ENCODE data around the gene CNTN6. TPM values are rescaled to one million over a fixed set of nuclear protein-coding genes. Genes with fewer than 3 reads are reported as not detected.

The CNTN6 gene
- total and polyA plus RNA-seq, 12 donors = 2.4 to 14.9 (median 8.6) TPM

DNA sequence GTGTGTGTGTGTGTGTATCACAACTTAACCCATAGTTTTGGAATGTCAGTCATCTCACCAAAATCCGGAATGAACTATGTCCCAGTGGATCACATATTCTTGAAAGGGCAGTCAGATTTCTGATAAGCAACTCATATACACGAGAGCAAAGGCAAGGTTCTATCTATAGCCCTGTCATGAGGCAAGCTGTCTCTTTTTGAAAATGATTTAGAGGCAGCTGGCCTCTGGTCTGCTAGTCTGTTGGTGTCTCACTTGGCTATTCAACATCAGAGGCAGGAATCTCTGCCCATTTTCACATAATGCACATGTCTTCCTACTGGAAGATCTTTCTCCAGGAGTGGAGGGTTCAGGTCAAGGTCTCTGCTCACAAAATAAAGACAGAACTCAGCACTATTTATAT, 79.8 kb downstream of the CNTN6 start:
- no peaks in the 10 kb centered on the region for H3K27me3 ChIP-seq
- 14 to 20% (median 18%) methylated on average over 2 of the region's 2 CpGs for WGBS, 4 donors
- peak in 6 of 7 donors; percentile 21 to 62 (median 36) for DNase-seq
- H3K4me1 ChIP-seq (replicated peaks in 1 of 2) = peaks cover 0 to 6% of the 10 kb centered on the region in 2 donors
- no peaks in the 10 kb centered on the region for H3K9me3 ChIP-seq (replicated peaks in 1 of 3)
- no peaks in the 10 kb centered on the region for H3K36me3 ChIP-seq (replicated peaks in 1 of 2)
- TF ChIP-seq POLR2A (IDR thresholded peaks at IDR 0.05) = no peak
- TF ChIP-seq, protein P1, sequence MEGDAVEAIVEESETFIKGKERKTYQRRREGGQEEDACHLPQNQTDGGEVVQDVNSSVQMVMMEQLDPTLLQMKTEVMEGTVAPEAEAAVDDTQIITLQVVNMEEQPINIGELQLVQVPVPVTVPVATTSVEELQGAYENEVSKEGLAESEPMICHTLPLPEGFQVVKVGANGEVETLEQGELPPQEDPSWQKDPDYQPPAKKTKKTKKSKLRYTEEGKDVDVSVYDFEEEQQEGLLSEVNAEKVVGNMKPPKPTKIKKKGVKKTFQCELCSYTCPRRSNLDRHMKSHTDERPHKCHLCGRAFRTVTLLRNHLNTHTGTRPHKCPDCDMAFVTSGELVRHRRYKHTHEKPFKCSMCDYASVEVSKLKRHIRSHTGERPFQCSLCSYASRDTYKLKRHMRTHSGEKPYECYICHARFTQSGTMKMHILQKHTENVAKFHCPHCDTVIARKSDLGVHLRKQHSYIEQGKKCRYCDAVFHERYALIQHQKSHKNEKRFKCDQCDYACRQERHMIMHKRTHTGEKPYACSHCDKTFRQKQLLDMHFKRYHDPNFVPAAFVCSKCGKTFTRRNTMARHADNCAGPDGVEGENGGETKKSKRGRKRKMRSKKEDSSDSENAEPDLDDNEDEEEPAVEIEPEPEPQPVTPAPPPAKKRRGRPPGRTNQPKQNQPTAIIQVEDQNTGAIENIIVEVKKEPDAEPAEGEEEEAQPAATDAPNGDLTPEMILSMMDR (IDR thresholded peaks at IDR 0.05) = no peak
- intact Hi-C loops (cut with DNase I) = no loop called here
- H3K4me3 ChIP-seq = no peak overlapping the region
- peak overlapping the region in 4 of 5 donors; percentile 18 to 58 (median 30) for H3K27ac ChIP-seq

DNA sequence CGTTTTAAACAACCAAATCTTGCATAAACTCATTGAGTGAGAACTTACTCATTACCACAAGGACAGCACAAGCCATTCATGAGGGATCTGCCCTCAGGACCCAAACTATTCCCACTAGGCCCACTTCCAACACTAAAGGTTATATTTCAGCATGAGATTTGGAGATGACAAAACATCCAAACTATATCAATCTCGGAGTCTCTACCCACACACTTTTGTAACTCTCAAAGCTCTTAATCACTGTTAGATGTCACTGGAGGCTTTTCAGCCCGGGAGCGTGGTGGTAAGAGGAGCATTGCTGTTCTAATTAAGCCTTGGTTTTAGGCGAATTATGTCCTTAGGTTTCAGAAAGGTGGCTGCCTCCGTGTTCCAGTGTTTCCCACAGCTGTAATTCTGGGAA, 86.3 kb downstream of the CNTN6 start:
- Histone ChIP-seq H3K4me3 (no peak overlapping the region), H3K9me3 (replicated peaks in 1 of 3) (no peaks in the 10 kb centered on the region), H3K4me1 (replicated peaks in 1 of 2) (no peaks in the 10 kb centered on the region), H3K36me3 (replicated peaks in 1 of 2) (no peaks in the 10 kb centered on the region), H3K27me3 (no peaks in the 10 kb centered on the region), H3K27ac (no peak overlapping the region)
- no peak for TF ChIP-seq POLR2A (IDR thresholded peaks at IDR 0.05)
- TF ChIP-seq, protein P1 (IDR thresholded peaks at IDR 0.05) = no peak
- 55 to 68% (median 60%) methylated on average over 6 of the region's 6 CpGs for WGBS, 4 donors
- intact Hi-C loops (cut with DNase I) = no loop called here
- no peak for DNase-seq

GRCh38 chr3:1183320-1184048, 90.7 kb downstream of the CNTN6 start:
- Histone ChIP-seq H3K36me3 (replicated peaks in 1 of 2) (no peaks in the 10 kb centered on the region), H3K4me3 (no peak overlapping the region), H3K27ac (peak overlapping the region in 3 of 5 donors; percentile 59 to 75 (median 60)), H3K9me3 (replicated peaks in 1 of 3) (no peaks in the 10 kb centered on the region), H3K27me3 (no peaks in the 10 kb centered on the region), H3K4me1 (replicated peaks in 1 of 2) (no peaks in the 10 kb centered on the region)
- peak in 6 of 7 donors; percentile 28 to 68 (median 60) for DNase-seq
- 33 to 54% (median 45%) methylated on average over 4 of the region's 4 CpGs for WGBS, 4 donors
- intact Hi-C loops (cut with DNase I) = no loop called here
- TF ChIP-seq, protein P1 (IDR thresholded peaks at IDR 0.05) = no peak
- TF ChIP-seq POLR2A (IDR thresholded peaks at IDR 0.05) = no peak

DNA sequence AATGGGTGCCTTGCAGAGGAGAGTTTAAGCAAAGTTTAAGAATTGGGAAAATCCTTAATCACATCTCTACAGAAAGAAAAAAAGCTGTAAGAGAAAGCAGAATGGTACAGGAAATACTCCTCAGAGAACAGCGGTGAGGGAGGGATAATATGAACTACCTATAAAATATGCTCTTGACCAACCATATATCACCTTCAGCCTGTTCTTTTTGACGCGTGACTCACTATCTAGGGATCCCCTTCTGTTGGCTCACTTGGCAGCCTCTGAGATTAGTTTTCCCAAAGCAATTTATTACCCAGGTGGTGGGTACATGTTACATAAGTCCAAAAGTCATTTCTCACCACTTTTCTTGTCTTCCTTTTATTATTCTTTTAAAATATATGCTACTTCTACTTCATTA, 97.7 kb downstream of the CNTN6 start:
- 48 to 56% (median 53%) methylated on average over 3 of the region's 3 CpGs for WGBS, 4 donors
- no peaks in the 10 kb centered on the region for H3K36me3 ChIP-seq (replicated peaks in 1 of 2)
- no peak overlapping the region for H3K27ac ChIP-seq
- no peak for DNase-seq
- intact Hi-C loops (cut with DNase I) = no loop called here
- no peaks in the 10 kb centered on the region for H3K27me3 ChIP-seq
- H3K9me3 ChIP-seq (replicated peaks in 1 of 3) = no peaks in the 10 kb centered on the region
- no peak overlapping the region for H3K4me3 ChIP-seq
- H3K4me1 ChIP-seq (replicated peaks in 1 of 2) = peaks cover 0 to 5% of the 10 kb centered on the region in 2 donors
- TF ChIP-seq, protein P1 (IDR thresholded peaks at IDR 0.05) = no peak
- no peak for TF ChIP-seq POLR2A (IDR thresholded peaks at IDR 0.05)

Measured in adrenal gland (tissue), 12 donors.